Epidermal melanocyte (primary cell): Measurements from ENCODE around the gene PTPRN2.

ENCODE experiments used
- DNase-seq: peaks from one replicate; pipeline ENCODE4 v3.0.0; 2011; ENCODE audit warnings: low spot score; ENCODE audit not compliant: insufficient read length

Gene PTPRN2

DNA sequence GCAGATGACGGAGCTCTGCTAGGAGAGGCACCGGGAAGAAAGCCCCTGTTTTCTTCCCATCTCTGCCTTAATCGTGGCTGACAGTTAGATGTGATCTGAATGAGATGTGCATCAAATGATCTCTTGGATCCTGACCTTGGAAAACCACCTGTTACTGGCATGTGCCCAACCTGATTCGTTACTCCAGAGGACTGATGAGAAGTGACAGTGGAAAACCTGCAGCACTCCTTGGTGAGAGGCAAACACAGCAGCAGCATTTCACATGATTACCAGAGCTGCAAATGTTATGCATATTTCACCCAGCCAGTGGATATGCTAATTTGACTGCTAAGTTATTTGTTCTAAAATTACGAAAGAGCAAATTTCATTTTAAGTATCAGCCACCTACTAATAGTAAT lies 95.3 kb downstream of the PTPRN2 start:
- DNase-seq, result no peak

DNA sequence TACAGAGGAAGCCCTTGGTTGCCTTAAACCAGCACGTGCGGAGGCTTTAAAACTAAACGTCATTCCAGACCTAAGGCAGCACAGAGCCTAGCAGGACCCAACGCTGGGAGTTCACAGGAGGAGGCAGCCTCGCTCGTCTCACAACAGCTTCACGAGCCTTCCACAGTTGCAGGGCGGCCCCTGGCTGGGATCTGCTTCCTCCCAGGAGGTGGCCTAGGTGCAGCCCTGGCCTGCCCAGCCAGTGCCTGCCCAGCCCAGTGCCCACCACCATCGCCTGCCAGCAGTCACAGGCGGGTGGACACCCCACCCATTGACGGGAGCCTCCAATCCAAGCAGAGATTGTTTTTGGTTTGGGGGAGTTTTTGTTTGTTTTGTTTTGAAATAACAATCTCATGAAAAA lies 96.5 kb downstream of the PTPRN2 start:
- no peak for DNase-seq

DNA sequence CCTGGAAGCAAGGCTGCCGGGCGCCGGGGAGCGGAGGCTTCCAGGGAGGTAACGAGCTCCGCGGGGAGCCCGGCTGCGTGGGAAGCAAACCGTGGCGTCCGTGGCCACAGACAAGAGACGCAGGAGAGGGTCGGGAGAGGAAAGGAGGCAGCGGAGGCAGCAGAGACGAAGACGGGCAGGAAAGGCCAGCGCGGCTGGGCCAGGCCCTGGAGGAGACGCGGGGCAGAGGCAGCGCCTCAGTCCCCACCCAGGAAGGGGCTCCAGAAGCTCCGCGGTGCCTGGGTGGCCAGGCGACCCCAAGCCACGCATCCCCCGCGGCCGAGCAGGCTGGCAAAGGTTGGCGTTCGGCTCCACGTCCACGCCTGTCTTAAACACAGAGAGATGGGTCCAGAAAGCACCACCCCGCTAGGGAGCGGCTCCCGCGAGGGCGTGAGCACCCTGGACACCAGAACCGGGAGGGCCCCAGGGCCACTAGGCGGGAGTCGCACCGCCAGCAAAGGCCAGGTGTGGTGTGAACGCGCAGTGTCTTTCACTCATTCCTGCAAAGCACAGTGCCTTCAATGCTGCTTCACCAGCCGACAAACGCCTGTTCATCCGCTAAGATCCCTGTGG lies 97.3 kb downstream of the PTPRN2 start:
- DNase-seq, result no peak

DNA sequence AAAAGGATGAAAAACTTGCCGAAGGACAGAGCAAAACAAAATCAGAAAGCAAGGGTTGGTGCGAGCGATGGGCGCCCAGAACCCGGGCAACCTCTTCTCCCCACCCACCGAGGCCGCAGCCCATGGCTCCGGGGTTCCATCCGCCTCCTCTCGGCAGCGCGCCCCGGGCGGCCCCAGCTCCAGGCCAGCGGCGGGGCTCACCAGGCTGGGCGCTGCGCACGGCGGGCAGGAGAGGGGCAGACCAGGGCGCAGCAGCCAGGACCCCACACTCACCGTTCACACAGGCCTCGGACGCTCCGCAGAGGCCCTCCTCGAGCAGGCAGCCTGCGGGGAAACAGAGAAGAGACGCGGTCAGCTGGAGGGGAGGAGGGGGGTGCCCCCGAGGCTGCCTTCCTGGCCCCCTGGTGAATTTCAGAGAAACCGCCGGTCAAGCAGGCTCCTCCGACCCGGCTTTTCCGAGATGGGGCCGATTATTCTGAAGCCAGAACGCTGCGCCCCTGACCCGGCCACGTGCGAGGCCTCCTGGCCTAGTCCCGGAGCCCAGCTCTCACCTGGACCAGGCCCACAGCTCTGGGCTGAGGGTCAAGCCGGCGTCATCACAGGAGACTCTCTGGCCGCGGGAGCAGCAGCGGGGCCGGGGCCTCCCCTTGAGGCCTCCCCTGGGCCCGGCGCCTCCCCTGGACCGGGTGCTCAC lies 98.0 kb downstream of the PTPRN2 start:
- no peak for DNase-seq

DNA sequence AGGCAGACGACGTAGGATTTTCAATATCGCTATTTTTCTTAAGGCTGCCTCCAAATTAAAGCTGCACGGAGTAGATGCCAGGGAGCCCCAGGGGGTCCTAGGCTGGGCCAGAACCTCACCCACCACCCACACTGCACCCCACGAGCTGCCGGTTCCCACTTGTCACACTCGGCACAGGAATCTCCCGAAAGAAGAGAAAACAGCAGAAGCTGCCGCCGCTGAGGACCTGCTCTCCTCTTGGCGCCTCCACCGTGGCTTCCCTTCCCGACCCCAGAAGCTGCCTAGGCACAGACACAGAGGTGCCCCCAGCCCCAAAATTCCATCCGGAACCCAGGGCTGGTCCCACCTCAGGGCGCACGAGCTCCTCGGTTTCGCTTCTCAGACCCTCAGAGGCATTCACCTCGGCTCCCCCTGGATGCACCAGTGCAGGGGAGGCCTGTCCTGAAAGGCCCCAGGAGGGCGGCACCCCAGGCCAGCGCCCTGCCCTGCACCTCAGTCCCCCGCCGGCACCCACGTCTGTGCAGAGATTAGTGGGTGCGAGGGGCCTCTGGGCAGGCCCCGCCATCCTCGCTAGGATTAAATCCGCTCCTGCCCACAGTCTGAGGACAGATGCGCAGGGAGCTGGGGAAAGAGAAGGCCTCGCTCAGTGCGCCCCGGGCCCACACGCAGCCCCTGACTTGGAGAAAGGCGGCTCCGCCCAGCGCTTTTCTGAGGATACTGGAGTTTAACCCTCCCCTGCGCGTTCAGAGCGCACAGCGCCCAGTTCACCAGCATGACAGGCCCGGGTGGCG lies 99.2 kb downstream of the PTPRN2 start:
- DNase-seq, result no peak

DNA sequence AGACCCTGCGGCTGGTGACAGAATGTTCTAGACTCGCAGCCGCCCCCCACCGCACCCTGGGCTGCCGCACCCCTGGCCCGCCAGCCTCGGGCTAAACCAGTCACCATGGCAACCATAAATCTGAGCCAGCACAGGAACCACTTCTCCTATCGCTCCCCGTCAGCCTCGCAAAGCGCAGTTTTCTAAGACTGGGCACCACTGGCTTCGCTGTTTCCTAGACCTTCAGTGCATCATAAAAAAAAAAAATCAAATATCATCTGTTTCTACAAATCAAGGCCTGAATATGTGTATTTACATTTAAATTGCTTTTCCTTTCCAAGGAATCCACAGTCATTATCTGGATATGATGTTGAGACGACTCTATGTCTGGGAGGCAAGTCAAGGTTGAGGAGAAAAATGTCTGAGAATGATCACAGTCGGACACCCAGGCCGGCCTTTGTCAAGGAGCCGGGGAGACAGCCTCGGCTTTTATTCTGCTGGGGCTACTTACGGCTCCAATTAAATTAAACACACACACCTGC lies 99.9 kb downstream of the PTPRN2 start:
- DNase-seq, result no peak

DNA sequence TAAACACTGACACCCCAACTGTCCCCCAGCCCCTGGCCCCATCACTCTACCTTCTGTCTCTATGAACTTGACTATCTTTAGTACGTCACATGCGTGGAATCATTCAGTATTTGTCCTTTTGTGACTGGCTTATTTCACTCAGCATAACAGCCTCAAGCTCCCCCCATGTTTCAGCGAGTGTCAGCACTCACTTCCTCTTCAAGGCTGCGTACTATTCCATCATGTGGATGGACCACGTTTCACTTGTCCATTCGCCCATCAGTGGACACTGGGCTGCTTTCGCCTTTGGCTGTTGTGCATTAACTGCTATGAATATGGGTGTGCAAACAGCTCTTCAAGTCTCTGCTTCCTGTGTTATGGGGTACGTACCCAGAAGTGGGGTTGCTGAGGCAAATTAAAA lies 100.7 kb downstream of the PTPRN2 start:
- no peak for DNase-seq

DNA sequence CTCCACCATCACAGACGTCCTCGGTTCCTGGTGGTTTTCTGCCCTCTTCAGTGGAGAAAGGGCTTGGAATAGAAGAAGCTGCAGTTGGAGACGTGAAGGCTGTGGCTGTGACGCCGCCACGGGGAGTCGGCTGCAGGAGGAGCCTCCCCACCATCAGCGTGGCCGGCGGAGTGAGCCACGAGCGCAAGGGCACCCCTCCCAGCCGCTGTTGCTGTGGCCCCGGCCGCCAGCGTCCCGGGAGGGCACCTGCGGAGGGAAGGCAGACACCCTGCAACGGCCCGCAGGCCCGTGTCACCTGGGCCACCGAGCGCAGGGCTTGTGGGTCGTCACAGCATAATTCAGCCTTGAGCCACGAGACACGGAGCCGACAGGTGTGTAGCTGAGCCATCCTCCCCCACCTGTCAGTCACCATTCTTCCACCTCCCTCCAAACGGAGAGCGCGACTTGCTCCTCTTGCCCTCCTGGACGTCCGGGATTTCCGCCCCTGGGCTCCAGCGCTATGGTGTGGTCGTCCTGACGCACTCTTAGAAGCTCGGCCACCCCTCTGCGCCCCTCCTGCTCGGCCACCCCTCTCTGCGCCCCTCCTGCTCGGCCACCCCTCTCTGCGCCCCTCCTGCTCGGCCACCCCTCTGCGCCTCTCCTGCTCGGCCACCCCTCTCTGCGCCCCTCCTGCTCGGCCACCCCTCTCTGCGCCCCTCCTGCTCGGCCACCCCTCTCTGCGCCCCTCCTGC lies 102.7 kb downstream of the PTPRN2 start:
- DNase-seq, result no peak

DNA sequence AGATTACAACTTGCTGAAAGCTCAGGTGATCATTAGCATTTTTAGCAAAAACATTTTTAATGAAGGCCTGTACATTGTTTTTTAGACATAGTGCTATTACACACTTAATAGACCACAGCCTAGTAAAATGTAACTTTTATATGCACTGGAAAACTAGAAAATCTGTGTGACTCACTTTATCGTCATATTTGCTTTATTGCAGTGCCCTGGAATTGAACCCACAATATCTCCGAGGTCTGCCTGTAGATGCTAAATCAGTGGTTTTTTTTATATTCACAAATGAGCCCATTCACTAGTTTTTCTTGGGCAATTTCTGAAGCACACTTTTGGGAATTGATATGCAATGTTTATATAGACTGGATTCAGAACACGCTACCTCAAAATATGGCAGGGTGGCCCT lies 105.1 kb downstream of the PTPRN2 start:
- no peak for DNase-seq

DNA sequence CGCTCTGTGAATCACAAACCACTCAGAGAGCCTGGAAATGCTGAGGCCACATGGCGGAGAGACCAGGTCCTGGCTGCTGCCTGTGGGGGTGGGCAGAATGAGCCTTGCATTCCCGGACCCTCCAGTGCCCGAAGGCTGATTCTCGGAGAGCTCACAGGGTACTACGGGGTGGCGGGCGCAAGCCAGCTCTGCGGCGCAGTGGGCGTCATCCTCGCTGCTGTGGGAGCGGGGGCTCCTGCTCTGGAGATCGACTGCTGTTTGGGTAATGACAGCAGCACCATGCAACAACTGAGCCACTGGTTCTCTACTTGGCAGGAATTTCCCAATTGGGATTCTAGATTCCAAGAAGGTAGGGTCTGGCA lies 108.0 kb downstream of the PTPRN2 start:
- DNase-seq, result peak; percentile 10

DNA sequence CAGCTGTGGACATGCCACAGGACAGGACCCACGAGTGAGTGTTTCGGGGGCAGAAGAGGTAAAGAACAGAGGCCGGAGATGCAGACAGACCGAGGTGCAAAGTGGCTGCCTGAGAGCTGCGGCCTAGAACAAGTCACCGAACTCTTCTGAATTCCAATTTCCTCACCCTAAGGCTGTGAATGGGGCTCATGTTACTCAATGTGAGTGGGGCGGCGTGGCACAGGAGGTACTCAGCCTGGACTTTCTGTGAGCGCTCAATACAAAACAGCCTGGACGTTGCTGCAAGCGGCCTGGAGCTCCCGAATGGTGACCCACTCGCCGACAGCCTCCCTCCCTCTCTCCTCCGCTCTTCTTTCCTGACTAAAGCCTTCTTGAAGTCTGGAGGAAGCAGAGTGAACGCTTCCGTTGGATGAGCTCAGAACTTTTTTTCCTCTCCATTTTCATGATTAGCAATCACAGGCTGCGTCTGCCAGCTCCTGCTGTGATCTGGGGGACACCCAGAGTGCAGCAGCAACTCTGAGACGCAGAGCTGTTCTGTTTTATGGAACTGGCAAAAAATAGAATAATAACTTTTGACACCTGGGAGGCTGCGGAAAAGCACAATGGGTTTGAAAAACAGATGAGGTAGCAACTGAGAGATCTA lies 108.5 kb downstream of the PTPRN2 start:
- DNase-seq, result peak; percentile 16

DNA sequence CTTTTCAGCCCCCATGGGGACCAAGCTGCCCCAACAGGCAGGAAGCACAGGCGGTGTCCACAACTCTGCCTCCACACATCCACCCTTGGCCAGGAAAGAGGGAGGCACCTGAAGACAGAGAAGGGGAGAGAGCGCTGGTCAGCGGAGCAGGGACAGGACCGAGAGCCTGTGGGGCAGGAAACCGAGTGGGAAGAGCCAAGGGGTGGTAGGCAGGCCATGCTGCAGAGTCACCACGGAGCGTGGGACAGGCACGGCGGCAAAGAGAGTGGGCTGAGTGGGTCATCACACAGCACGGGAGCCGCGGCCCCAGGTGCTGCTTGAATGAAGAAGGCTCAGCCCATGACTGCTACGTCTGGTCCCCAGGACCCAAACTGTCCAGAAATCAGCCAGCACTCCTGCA lies 109.8 kb downstream of the PTPRN2 start:
- peak; percentile 5 for DNase-seq

DNA sequence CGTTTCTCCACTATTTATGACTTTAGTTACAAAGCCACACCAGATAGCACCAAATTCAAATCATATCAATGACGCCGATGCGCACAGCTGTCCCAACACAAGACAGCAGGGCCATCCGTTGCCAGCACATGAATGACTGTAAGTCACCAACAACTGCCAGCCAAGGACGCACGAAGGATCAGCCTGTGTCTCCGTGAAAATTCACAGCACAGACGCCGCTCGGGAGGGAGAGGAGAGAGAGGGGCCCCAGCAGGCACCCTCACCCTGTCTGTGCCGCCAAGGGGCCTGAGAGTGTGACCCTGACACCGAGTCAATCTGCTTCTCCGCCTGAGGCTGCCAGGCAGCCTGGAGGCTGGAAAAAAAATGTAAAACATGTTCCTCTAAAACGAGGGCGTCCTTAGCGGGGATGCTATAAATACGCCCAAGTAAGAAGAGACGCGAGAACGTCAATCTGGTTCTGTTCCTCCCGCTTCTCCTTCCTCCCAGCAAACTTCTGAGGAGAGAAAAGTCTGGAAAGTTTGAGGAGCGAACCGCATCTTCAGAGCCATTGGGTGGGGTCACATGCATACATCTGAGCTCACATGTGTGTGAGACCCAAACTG lies 111.2 kb downstream of the PTPRN2 start:
- DNase-seq, result no peak

DNA sequence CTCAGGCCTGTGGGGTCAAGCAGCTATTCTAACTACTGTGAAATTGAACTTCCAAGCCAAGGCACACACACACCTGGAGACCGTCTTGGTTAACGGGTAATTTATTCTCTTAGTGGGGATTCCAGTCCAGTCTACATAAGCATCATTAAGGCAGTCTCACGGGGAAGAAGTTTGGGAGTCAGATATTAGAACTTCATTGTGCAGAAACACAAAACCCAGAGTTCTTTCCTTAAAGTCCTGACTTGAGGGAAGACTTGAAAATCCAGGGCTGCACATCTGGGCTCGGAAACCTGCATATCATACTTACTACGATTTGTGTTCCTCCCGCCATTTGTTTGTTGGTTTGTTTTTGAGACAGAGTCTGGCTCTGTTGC lies 112.0 kb downstream of the PTPRN2 start:
- DNase-seq, result no peak

DNA sequence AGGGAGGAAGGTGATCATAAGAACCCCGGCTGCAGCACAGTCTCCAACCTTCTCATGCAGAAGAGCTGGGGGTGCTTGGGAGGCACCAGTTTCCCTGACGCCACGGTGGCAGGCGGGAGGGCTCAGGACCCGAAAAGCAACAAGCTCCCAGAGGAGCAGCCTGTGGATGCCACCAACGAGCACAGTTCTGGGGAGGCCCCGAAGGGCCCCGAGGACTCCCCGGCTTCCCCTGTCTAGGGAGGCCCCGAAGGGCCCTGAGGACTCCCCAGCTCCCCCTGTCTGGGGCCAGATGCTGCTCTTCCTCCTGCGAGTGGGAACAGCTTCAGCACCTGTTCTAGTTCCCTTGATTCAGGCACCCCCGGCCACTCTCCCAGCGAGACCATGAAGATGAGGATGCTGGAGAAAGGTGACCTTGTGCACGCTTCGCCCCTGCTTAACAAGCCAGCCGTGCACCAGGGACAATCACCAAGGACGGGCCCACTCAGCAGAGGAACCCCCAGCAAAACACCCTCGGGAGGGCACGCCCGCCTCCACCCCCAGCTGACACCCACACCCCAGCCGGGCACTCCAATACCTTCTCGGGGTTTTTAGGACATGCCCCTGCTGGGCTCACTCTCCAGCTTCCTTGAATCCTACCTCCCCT lies 112.5 kb downstream of the PTPRN2 start:
- no peak for DNase-seq

DNA sequence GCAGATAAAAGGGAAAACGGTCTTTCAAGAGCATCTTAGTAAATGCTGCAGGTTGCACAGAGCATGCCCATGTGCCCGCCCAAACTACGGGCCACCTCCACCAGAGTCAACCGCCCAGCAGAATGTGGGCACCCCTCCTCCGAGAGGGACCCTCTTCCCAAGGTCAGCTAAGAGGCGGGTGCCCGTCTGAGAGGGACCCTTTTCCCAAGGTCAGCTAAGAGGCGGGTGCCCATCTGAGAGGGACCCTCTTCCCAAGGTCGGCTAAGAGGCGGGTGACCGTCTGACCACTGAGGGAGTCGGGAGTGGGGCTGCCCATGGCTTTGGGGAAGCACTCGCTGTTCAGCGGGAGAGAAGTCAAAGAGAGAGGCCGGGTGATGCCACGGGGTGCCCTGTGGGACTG lies 113.1 kb downstream of the PTPRN2 start:
- DNase-seq, result no peak

DNA sequence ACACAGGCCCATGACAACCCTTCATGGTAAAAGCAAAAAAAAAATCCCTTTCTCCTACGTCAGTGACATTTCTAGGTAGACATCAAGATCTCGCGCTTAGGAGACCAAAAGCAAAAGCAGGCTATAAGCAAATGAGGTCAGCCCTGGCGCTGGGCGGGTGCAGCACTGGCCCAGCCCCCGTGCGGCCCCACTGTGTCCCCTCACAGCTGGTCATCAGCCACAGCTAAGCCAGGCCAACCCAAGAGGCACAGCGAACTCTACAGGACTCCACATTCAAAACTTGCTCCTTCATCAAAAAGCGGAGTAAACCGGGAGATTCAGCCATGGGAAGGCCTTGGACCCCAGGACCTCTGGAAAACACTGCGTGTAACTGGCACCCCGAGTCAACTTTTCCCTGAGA lies 113.7 kb downstream of the PTPRN2 start:
- no peak for DNase-seq

DNA sequence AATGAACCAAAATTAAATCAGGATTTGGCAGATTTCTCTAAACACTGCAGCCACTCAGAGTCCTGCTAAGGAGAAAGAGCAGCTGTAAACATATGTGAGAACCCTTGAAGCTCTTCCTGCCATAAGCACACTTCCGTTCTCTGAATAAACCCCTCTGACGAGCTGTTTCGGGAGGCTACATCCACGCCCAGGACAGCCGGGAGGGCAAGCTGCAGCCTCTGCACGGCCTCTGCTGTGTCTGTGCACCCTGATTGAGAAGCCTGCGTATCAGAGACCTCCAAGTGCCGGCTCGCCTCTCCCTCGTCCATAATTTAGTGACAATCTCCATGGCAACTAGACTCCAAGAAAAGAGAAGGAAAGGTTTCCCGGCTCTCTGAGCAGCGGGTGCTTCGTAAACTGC lies 114.4 kb downstream of the PTPRN2 start:
- DNase-seq, result no peak

DNA sequence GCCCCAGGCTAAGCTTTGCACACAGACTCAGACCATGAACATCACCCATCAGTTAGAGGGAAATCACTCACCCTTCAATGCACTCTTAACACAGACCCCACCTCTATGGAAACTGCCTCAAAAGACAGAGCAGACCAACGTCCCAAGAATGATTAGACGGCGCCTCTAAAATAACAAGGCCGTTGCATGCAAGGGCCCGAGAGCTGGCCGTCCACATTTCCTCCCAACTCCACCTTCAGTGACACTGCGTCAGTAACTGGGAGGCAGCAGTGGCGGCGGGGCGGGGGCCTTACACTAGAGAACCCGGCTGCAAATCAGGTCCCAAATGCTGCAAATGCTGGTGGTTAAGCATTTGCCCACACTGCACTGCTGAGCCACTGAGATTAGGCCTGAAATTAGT lies 115.0 kb downstream of the PTPRN2 start:
- DNase-seq, result no peak

DNA sequence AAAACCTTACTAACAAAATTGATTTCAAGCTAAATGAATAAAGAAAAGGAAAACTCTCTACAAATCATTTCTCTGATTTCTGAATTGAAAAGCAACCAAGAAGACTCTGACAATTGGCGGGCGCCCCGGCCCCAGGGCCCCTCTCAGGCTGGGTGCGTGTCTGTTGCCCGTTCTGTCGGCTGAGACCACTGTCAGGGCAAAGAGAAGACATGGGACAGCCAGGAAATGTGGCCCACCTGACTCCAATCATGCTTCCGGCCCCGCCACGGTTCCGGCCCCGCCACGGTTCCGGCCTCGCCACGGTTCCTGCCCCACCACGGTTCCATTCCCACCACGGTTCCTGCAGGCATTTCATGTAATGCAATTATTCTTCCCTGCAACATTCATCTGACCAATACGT lies 115.9 kb downstream of the PTPRN2 start:
- DNase-seq, result no peak

DNA sequence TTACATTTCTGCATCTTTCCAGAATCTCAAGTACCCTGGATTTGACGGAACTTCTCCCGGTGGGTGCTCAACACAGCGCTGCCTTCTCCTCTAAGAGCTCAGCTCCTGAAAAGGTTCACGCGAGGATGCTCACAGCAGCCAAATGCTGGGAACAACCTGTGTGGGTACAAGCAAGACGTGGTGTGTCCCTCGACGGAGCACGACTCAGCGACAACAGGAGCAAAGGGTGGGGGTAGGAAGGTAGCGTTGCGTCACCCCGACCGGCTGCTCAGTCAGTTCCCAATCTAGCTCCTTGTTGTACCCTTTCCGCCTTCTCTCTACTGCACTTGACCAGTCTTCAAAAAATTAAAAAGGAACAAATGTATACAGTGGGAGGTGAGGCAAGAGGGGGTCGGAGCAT lies 117.3 kb downstream of the PTPRN2 start:
- DNase-seq, result no peak
